Breast epithelium (tissue), 3 donors: ENCODE measurements around the gene CMTM6.

Experiments used
- POLR2A ChIP-seq: fragments of 450-650 bp; IDR thresholded peaks from one replicate; pipeline ENCODE4 v1.6.1; 2016; ENCODE audit warnings: antibody characterized with exemption, mild to moderate bottlenecking, moderate library complexity
- POLR2AphosphoS5 ChIP-seq, 3 donors: sonication (generic); formaldehyde crosslinking; IDR thresholded peaks; one replicate each; pipeline ENCODE4 v1.6.1; 2017; ENCODE audit warnings: antibody characterized with exemption in 3 of 3
- TF ChIP-seq, protein P1 (sequence below), 3 donors: fragments of 450-650 bp; IDR thresholded peaks; one replicate each; pipeline ENCODE4 v1.5.1; 2016 to 2017; ENCODE audit warnings: antibody characterized with exemption in 3 of 3, mild to moderate bottlenecking in 3 of 3, moderate library complexity in 3 of 3

GRCh38 chr3:32469151-32469874 lies 33.3 kb downstream of the CMTM6 start:
- TF ChIP-seq, protein P1, sequence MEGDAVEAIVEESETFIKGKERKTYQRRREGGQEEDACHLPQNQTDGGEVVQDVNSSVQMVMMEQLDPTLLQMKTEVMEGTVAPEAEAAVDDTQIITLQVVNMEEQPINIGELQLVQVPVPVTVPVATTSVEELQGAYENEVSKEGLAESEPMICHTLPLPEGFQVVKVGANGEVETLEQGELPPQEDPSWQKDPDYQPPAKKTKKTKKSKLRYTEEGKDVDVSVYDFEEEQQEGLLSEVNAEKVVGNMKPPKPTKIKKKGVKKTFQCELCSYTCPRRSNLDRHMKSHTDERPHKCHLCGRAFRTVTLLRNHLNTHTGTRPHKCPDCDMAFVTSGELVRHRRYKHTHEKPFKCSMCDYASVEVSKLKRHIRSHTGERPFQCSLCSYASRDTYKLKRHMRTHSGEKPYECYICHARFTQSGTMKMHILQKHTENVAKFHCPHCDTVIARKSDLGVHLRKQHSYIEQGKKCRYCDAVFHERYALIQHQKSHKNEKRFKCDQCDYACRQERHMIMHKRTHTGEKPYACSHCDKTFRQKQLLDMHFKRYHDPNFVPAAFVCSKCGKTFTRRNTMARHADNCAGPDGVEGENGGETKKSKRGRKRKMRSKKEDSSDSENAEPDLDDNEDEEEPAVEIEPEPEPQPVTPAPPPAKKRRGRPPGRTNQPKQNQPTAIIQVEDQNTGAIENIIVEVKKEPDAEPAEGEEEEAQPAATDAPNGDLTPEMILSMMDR (IDR thresholded peaks at IDR 0.05) = no peak
- TF ChIP-seq POLR2A (no peak), POLR2AphosphoS5 (IDR thresholded peaks at IDR 0.05) (no peak)
